ENCODE data around the gene RCBTB2.
A peak's percentile ranks its signal among the peaks of the same experiment; 100 is the strongest.

RCBTB2 gene

GRCh38 chr13:48505012-48505411 lies 27.9 kb downstream of the RCBTB2 start:
- Histone ChIP-seq H3K4me3 (ENCODE audit: low read depth, low read length, poor library complexity, severe bottlenecking) (no peak overlapping the region), H3K4me1 (ENCODE audit: insufficient read depth, low read length, severe bottlenecking) (peaks cover 44% of the 10 kb centered on the region), H3K9me2 (ENCODE audit: low read depth, low read length) (no peaks in the 10 kb centered on the region), H3K27ac (ENCODE audit: low read depth, low read length, poor library complexity, severe bottlenecking) (peak overlapping the region; percentile 52), H3K9me3 (ENCODE audit: low read length) (no peaks in the 10 kb centered on the region), H3F3A (ENCODE audit: insufficient read depth, low read length) (no peaks in the 10 kb centered on the region), H3K27me3 (ENCODE audit: insufficient read depth, low read length) (no peaks in the 10 kb centered on the region), H3K79me2 (ENCODE audit: insufficient read depth, low read length) (no peaks in the 10 kb centered on the region), H3K9ac (ENCODE audit: low read length) (peak overlapping the region; percentile 21; the same call in 1 of the 2 replicates), H3K4me2 (ENCODE audit: low read length) (peak overlapping the region; percentile 51; the same call in 1 of the 2 replicates), H4K20me1 (ENCODE audit: insufficient read depth, low read length) (no peaks in the 10 kb centered on the region), H3K36me3 (ENCODE audit: insufficient read depth, low read length) (no peaks in the 10 kb centered on the region), H2AFZ (ENCODE audit: low read length) (no peak overlapping the region)
- TF ChIP-seq CTCF (IDR thresholded peaks at IDR 0.05; ENCODE audit: low read length) (peak; percentile 16; the same call in 1 of the 2 replicates), EZH2 (IDR thresholded peaks at IDR 0.05; ENCODE audit: borderline replicate concordance, low read length) (no peak)

GRCh38 chr13:48504606-48505005 lies 28.3 kb downstream of the RCBTB2 start:
- no peaks in the 10 kb centered on the region for H3K79me2 ChIP-seq (ENCODE audit: insufficient read depth, low read length)
- no peak overlapping the region for H3K27ac ChIP-seq (ENCODE audit: low read depth, low read length, poor library complexity, severe bottlenecking)
- no peak overlapping the region for H2AFZ ChIP-seq (ENCODE audit: low read length)
- no peak overlapping the region for H3K4me3 ChIP-seq (ENCODE audit: low read depth, low read length, poor library complexity, severe bottlenecking)
- no peaks in the 10 kb centered on the region for H4K20me1 ChIP-seq (ENCODE audit: insufficient read depth, low read length)
- no peaks in the 10 kb centered on the region for H3K36me3 ChIP-seq (ENCODE audit: insufficient read depth, low read length)
- H3K9me3 ChIP-seq (ENCODE audit: low read length), result no peaks in the 10 kb centered on the region
- H3K4me1 ChIP-seq (ENCODE audit: insufficient read depth, low read length, severe bottlenecking), result peaks cover 44% of the 10 kb centered on the region
- H3F3A ChIP-seq (ENCODE audit: insufficient read depth, low read length), result no peaks in the 10 kb centered on the region
- no peaks in the 10 kb centered on the region for H3K9me2 ChIP-seq (ENCODE audit: low read depth, low read length)
- H3K9ac ChIP-seq (ENCODE audit: low read length), result no peak overlapping the region
- no peak for TF ChIP-seq EZH2 (IDR thresholded peaks at IDR 0.05; ENCODE audit: borderline replicate concordance, low read length)
- TF ChIP-seq CTCF (IDR thresholded peaks at IDR 0.05; ENCODE audit: low read length), result peak; percentile 7; the same call in 1 of the 2 replicates
- no peak overlapping the region for H3K4me2 ChIP-seq (ENCODE audit: low read length)
- no peaks in the 10 kb centered on the region for H3K27me3 ChIP-seq (ENCODE audit: insufficient read depth, low read length)

GRCh38 chr13:48502601-48503319 lies 30.1 kb downstream of the RCBTB2 start:
- Histone ChIP-seq H4K20me1 (ENCODE audit: insufficient read depth, low read length) (no peaks in the 10 kb centered on the region), H3K4me2 (ENCODE audit: low read length) (no peak overlapping the region), H3K9me3 (ENCODE audit: low read length) (no peaks in the 10 kb centered on the region), H3K79me2 (ENCODE audit: insufficient read depth, low read length) (no peaks in the 10 kb centered on the region), H2AFZ (ENCODE audit: low read length) (no peak overlapping the region), H3K9ac (ENCODE audit: low read length) (no peak overlapping the region), H3K27me3 (ENCODE audit: insufficient read depth, low read length) (no peaks in the 10 kb centered on the region), H3K4me1 (ENCODE audit: insufficient read depth, low read length, severe bottlenecking) (peaks cover 44% of the 10 kb centered on the region), H3F3A (ENCODE audit: insufficient read depth, low read length) (no peaks in the 10 kb centered on the region), H3K36me3 (ENCODE audit: insufficient read depth, low read length) (no peaks in the 10 kb centered on the region), H3K27ac (ENCODE audit: low read depth, low read length, poor library complexity, severe bottlenecking) (no peak overlapping the region), H3K4me3 (ENCODE audit: low read depth, low read length, poor library complexity, severe bottlenecking) (no peak overlapping the region), H3K9me2 (ENCODE audit: low read depth, low read length) (no peaks in the 10 kb centered on the region)
- TF ChIP-seq EZH2 (IDR thresholded peaks at IDR 0.05; ENCODE audit: borderline replicate concordance, low read length) (no peak), CTCF (IDR thresholded peaks at IDR 0.05; ENCODE audit: low read length) (no peak)

Measured in OCI-LY1 (cell line).